ENCODE data around the gene OSBPL6.
"Not testable (repeated sequence)": the region's sequence is repeated elsewhere in the genome, so short reads cannot be mapped to it uniquely, and the experiment has no call there.

The OSBPL6 gene

DNA sequence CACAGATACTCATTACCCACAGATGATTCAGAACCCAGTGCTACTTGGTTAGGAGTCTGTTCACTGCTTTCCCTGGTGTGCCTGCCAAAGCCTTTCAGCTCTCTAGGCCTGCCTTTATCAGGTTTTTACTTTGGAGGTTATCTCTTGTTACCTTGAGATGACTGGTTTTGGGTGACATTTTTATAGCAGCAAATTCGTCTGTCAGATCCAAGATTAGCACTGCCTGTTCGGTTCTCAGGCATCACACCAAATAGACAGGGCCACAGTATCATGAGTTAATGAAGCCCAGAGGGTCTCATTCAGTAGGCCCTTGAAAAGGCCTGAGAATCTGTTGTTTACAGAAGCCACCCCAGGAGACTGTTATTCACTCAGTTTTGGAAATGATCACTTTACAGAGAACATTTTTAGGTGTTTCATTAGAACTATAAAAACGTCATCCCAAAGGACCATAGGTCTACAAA, 121.2 kb downstream of the OSBPL6 start:
- H3K27me3 ChIP-seq (ENCODE audit: control insufficient read depth, insufficient read depth, low read length), result no peaks in the 10 kb centered on the region
- H3K9me3 ChIP-seq (ENCODE audit: control insufficient read depth, low read length), result no peaks in the 10 kb centered on the region
- no peak overlapping the region for H3K4me2 ChIP-seq (ENCODE audit: low read length)
- no peak overlapping the region for H3K9ac ChIP-seq
- no peaks in the 10 kb centered on the region for H3K4me1 ChIP-seq
- TF ChIP-seq, protein P1, sequence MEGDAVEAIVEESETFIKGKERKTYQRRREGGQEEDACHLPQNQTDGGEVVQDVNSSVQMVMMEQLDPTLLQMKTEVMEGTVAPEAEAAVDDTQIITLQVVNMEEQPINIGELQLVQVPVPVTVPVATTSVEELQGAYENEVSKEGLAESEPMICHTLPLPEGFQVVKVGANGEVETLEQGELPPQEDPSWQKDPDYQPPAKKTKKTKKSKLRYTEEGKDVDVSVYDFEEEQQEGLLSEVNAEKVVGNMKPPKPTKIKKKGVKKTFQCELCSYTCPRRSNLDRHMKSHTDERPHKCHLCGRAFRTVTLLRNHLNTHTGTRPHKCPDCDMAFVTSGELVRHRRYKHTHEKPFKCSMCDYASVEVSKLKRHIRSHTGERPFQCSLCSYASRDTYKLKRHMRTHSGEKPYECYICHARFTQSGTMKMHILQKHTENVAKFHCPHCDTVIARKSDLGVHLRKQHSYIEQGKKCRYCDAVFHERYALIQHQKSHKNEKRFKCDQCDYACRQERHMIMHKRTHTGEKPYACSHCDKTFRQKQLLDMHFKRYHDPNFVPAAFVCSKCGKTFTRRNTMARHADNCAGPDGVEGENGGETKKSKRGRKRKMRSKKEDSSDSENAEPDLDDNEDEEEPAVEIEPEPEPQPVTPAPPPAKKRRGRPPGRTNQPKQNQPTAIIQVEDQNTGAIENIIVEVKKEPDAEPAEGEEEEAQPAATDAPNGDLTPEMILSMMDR (IDR thresholded peaks at IDR 0.05), result no peak
- no peaks in the 10 kb centered on the region for H3K79me2 ChIP-seq
- no peak overlapping the region for H3K4me3 ChIP-seq (ENCODE audit: low read depth, low read length)
- peak overlapping the region; percentile 28 for H2AFZ ChIP-seq
- no peak overlapping the region for H3K27ac ChIP-seq
- no peaks in the 10 kb centered on the region for H3K36me3 ChIP-seq (ENCODE audit: control insufficient read depth, insufficient read depth, low read length)

DNA sequence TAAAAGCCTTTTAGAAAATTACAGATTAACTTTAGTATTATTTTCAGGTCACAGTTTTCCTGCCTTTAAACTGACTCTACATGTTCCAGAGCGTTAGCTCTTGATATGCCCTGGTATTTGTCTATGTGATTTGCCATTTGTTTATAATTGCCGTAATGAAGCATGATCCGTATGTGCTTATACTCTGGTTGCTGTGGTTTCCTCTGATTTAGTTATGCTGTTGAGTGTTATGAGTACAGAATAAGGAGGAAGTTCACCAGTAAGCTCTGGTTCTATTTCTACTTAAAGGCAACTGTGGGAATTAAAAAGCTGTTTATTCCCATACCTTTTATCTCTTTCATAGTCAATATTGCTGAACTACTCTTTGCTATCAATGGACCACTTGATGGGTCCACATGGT, 123.5 kb downstream of the OSBPL6 start:
- Histone ChIP-seq H3K27ac (no peak overlapping the region), H3K4me2 (ENCODE audit: low read length) (no peak overlapping the region), H3K9ac (no peak overlapping the region), H3K4me1 (no peaks in the 10 kb centered on the region), H2AFZ (no peak overlapping the region), H3K79me2 (no peaks in the 10 kb centered on the region), H3K27me3 (ENCODE audit: control insufficient read depth, insufficient read depth, low read length) (no peaks in the 10 kb centered on the region), H3K36me3 (ENCODE audit: control insufficient read depth, insufficient read depth, low read length) (no peaks in the 10 kb centered on the region), H3K9me3 (ENCODE audit: control insufficient read depth, low read length) (no peaks in the 10 kb centered on the region), H3K4me3 (ENCODE audit: low read depth, low read length) (no peak overlapping the region)
- TF ChIP-seq, protein P1 (IDR thresholded peaks at IDR 0.05), result no peak

DNA sequence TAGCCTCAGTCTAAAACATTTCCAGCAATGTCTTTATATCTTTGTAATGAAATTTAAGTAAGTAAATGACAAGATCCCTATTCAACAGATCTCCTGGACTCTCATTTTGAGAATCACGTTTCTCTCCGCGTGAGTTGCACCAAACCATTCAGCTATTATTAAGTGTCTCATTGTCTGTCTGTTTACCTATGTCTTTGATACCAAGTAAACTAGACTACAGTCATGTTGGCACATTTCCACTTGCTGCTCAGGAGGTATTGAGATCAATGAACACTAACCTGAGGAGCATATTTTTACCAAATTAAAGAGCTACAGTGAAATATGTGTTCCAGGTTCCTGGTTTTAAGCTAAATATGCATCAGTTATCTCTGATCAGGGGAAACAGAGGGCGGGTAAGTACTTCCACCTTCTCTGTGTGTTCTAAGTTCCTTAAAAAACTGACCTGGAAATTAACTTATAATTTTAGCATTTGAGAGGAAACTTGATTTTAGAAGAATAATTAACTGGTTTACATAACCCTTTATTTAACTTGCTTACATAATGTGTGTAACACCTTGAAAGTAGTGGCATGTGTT, 125.8 kb downstream of the OSBPL6 start:
- Histone ChIP-seq H3K9ac (no peak overlapping the region), H3K27ac (no peak overlapping the region)
- TF ChIP-seq, protein P1 (IDR thresholded peaks at IDR 0.05), result no peak

DNA sequence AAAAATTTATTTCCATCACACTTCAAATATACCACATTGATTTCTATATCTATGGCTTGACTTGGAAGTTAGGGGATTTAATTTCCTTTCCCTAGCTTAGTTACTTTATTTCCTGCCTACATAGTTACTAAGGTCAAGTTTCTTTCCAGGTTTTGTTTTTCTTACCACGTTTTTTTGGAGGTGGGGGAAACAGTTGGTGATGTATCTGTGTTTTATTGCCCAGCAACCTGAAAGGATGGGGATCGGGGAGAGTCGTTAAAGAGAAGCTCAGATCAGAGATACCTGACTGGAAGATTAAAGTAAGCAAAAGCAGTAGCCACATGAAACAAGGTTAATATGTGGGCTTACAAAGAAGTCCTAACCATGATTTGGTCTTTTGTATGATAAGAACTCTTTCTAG, 127.8 kb downstream of the OSBPL6 start:
- no peaks in the 10 kb centered on the region for H3K79me2 ChIP-seq
- H3K4me1 ChIP-seq, result no peaks in the 10 kb centered on the region
- no peaks in the 10 kb centered on the region for H3K27me3 ChIP-seq (ENCODE audit: control insufficient read depth, insufficient read depth, low read length)
- H3K9me3 ChIP-seq (ENCODE audit: control insufficient read depth, low read length), result no peaks in the 10 kb centered on the region
- H3K4me2 ChIP-seq (ENCODE audit: low read length), result no peak overlapping the region
- no peak overlapping the region for H3K4me3 ChIP-seq (ENCODE audit: low read depth, low read length)
- H2AFZ ChIP-seq, result no peak overlapping the region
- H3K36me3 ChIP-seq (ENCODE audit: control insufficient read depth, insufficient read depth, low read length), result no peaks in the 10 kb centered on the region
- TF ChIP-seq, protein P1 (IDR thresholded peaks at IDR 0.05), result no peak
- no peak overlapping the region for H3K9ac ChIP-seq
- H3K27ac ChIP-seq, result no peak overlapping the region

More for the DNA sequence above, 125.8 kb downstream of the OSBPL6 start:
- Histone ChIP-seq H3K79me2 (no peaks in the 10 kb centered on the region), H3K4me1 (no peaks in the 10 kb centered on the region), H3K27me3 (ENCODE audit: control insufficient read depth, insufficient read depth, low read length) (no peaks in the 10 kb centered on the region), H3K9me3 (ENCODE audit: control insufficient read depth, low read length) (no peaks in the 10 kb centered on the region), H3K4me2 (ENCODE audit: low read length) (no peak overlapping the region), H3K4me3 (ENCODE audit: low read depth, low read length) (no peak overlapping the region), H3K36me3 (ENCODE audit: control insufficient read depth, insufficient read depth, low read length) (no peaks in the 10 kb centered on the region), H2AFZ (no peak overlapping the region)

DNA sequence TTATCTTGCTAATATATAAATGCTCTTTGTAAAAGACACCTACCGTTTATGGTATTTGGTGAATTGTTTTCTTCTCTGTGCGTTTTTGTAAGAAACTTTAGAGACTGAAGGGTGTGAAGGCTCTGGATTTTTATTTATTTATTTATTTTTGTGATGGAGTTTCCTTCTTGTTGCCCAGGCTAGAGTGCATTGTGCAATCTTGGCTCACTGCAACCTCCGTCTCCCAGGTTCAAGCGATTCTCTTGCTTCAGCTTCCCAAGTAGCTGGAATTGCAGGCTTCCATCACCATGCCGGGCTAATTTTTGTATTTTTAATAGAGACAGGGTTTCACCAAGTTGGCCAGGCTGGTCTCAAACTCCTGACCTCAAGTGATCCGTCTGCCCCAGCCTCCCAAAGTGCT, 129.0 kb downstream of the OSBPL6 start:
- H3K4me1 ChIP-seq; H3K4me2 ChIP-seq (ENCODE audit: low read length); H3K79me2 ChIP-seq; H3K9me3 ChIP-seq (ENCODE audit: control insufficient read depth, low read length); H3K4me3 ChIP-seq (ENCODE audit: low read depth, low read length); H3K27me3 ChIP-seq (ENCODE audit: control insufficient read depth, insufficient read depth, low read length); H3K9ac ChIP-seq; H3K27ac ChIP-seq; H3K36me3 ChIP-seq (ENCODE audit: control insufficient read depth, insufficient read depth, low read length); H2AFZ ChIP-seq: not testable (repeated sequence)

Measured in parathyroid adenoma (tissue), 2 donors.